GM21360 (cell line): ENCODE data around the gene AKAP13.
"Not testable (repeated sequence)": the region's sequence is repeated elsewhere in the genome, so short reads cannot be mapped to it uniquely, and the experiment has no call there.

Experiments used
- ATAC-seq: cut with Tn5 transposase; IDR thresholded peaks from one replicate; pipeline ENCODE4 v1.9.1; 2021; ENCODE audit warnings: mild to moderate bottlenecking, moderate library complexity; ENCODE audit not compliant: unreplicated experiment

Gene AKAP13, protein sequence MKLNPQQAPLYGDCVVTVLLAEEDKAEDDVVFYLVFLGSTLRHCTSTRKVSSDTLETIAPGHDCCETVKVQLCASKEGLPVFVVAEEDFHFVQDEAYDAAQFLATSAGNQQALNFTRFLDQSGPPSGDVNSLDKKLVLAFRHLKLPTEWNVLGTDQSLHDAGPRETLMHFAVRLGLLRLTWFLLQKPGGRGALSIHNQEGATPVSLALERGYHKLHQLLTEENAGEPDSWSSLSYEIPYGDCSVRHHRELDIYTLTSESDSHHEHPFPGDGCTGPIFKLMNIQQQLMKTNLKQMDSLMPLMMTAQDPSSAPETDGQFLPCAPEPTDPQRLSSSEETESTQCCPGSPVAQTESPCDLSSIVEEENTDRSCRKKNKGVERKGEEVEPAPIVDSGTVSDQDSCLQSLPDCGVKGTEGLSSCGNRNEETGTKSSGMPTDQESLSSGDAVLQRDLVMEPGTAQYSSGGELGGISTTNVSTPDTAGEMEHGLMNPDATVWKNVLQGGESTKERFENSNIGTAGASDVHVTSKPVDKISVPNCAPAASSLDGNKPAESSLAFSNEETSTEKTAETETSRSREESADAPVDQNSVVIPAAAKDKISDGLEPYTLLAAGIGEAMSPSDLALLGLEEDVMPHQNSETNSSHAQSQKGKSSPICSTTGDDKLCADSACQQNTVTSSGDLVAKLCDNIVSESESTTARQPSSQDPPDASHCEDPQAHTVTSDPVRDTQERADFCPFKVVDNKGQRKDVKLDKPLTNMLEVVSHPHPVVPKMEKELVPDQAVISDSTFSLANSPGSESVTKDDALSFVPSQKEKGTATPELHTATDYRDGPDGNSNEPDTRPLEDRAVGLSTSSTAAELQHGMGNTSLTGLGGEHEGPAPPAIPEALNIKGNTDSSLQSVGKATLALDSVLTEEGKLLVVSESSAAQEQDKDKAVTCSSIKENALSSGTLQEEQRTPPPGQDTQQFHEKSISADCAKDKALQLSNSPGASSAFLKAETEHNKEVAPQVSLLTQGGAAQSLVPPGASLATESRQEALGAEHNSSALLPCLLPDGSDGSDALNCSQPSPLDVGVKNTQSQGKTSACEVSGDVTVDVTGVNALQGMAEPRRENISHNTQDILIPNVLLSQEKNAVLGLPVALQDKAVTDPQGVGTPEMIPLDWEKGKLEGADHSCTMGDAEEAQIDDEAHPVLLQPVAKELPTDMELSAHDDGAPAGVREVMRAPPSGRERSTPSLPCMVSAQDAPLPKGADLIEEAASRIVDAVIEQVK (N-terminal part only)

DNA sequence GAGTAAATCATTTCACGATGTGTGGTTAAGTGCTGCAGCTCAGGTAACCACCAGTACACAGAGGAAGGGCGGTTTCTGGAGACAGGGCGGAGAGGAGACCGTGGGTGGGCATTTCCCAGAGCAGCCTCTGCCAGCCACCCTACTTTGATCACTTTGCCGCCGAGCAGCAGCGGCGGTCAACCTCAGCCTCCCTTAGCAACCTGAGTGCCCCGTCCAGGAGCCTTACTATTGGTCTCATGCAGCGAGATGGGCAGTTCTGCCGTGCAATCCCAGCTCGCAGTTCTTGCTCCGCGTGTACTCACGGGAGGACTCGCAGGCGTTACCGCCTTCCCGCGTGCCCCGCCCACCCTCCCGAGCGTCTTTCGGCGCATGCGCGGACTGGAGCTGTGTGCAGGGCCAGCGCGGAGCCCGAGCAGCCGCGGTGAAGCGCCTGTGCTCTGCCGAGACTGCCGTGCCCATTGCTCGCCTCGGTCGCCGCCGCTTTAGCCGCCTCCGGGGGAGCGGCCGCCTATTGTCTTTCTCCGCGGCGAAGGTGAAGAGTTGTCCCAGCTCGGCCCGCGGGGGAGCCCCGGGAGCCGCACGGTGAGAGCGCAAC is at the start of gene AKAP13:
Gene AKAP13, plus strand, starts transcription at position 387 of the 595 bp plus-strand sequence. CDS start 105,118 bp downstream, outside the sequence.
- peak; percentile 78 for ATAC-seq

GRCh38 chr15:85330901-85331588 is 49.4 kb upstream of the AKAP13 start:
- ATAC-seq: peak; percentile 58

DNA sequence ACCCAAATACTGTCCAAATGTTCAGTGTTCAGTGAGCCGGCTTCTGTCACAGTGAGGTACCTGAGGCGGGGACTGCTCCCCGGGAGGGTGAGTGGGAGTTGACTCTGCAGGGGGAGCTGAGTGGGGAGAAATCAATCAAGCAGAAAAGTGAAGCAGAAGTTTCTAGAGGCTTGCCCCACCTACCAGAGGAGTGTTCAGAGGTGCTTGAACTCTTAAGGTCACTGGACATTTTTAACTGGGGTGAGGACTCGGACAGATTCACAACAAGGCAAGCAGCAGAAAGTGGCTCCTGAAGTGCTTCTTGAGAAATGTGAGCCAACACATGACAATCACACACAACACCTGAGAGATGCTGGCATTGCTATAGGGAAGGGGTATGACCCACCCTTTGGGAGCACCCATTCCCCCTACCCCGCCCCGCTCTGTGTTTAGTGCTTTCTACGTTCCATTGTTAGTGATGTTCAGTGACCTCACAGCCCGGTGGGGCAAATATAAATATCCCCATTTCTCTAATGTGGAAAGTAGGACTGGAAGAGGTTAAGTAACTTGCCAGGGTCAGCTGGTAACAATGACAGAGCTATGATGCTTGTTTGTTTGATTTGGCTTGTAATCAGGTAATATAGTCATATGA is 48.6 kb upstream of the AKAP13 start:
- ATAC-seq: peak; percentile 3

DNA sequence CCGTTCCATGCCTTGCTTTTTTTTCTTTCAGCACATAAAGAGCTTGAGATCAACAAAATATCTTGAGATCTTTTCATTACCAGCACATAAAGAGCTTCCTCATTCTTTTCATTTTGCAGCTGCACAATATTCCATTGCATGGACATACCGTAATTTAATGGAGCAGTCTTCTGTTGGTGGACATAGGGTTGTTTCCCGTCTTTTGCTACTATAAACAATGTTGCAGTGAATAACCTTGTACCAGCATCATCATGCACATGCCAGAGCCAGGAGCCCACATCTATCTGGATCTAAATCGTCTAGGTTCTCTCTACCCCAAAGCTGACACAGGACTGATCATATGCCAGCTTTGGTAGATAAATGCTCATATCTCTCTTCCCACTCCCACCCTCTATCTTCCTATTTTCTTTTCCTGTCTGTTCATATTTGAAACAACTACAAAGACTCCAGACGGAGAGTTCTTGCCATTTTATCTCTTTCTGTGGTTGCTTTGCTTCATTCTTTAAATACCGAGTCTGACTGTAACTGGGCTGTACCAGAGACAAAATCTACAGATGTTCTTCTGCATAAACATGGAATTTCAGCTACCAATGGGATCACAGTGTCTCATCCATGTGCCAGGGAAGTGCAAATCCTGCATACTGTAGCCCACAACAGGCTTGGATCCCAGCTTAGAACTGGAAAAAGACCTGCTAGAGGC is 47.1 kb upstream of the AKAP13 start:
- no peak for ATAC-seq

GRCh38 chr15:85334241-85334640 is 46.2 kb upstream of the AKAP13 start:
- ATAC-seq: no peak

- ATAC-seq: no peak
These were observed 45.0 kb upstream of the AKAP13 start for GRCh38 chr15:85335193-85335942.

GRCh38 chr15:85336880-85337279 is 43.5 kb upstream of the AKAP13 start:
- no peak for ATAC-seq

- ATAC-seq: no peak
These were observed 42.9 kb upstream of the AKAP13 start for GRCh38 chr15:85337425-85338074.

DNA sequence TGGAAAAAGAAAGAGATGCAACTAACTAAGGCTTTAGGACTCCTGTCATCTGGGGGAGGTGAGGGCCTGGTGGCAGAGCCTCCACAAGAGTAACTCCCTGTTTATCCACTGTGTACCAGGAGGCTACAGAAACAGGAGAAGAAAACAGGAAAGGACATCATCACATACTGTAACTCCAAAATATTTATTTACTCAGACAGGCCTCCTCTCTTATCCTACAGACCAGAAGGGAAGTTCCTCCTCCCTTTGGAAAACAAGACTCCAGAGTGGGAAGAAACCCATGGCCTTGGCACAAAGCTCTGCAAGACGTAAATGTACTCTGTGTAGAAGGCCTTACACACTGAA is 40.1 kb upstream of the AKAP13 start:
- no peak for ATAC-seq

- ATAC-seq: no peak
These were observed 39.6 kb upstream of the AKAP13 start for GRCh38 chr15:85340852-85341251.

DNA sequence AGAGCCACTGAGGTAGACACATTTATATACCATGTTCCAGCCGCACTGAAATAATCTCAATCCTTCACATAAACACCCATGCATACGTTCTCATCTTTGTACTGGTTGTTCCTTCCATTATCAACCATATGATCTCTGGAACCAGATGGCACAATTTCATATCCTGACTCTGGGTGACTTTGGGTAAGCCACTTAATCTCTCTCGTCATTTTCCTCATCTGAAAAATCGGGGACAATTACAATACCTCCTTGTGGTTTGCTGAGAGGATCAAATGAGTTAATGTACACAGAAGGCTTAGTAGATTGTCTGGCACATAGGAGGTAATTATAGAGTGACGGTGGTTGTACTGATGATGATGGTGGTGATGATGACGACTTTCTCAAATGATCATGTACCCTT is 38.2 kb upstream of the AKAP13 start:
- not testable (repeated sequence) for ATAC-seq

- ATAC-seq: not testable (repeated sequence)
These were observed 37.0 kb upstream of the AKAP13 start for GRCh38 chr15:85343443-85343842.

DNA sequence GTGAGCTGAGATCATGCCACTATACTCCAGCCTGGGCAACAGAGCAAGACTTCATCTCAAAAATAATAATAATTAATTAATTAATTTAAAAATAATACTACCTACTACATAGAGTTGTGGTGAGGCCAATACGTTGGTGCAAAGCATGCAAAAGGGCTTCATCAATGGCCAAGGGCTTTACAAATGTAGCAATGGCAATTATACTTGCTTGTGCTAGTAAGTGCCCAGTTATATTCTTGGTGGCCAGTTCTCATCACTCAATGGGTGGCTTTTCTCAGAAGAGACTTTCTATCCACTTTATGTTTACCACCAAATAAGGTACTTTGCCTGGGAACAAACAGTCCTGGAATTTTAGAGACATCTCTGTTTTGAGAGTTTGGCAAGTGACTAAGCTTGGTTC is 36.2 kb upstream of the AKAP13 start:
- not testable (repeated sequence) for ATAC-seq

- not testable (repeated sequence) for ATAC-seq
These were observed 35.7 kb upstream of the AKAP13 start for GRCh38 chr15:85344653-85345114.

- ATAC-seq: not testable (repeated sequence)
These were observed 35.0 kb upstream of the AKAP13 start for GRCh38 chr15:85345196-85345918.

DNA sequence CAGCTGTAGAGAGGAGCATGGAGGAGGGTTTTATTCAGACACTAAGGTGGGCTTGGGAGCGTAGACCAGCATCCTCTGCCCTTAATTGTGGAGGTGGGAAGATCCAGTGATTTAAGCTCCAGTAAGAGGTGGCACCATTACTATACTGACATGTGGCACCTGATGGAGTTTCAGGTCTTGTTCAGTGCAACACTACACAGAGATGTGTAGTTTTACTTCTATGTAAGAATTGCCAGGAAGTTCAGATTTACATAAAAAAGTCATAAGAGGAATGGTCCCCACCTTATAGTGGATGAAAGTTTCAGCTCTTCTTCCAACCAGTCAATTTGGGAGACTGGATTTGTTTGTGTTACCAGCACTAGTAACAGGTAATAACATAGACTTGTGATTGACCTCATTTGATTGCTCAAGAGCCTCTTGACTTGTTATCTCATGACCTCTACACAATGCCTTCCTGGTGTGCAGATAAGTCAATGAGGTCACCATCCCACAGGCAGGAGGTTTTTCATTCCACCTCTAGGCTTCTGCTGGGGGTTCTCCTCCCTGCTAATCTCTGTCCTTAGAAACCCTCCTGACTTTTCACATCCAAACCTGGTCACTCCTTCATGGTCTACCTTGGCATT is 33.8 kb upstream of the AKAP13 start:
- not testable (repeated sequence) for ATAC-seq
